CD14-positive monocyte (primary cell): ENCODE data around the gene FAM149B1. TPM values are rescaled to one million over a fixed set of nuclear protein-coding genes. Genes with fewer than 3 reads are reported as not detected.

Experiments used
- DNase-seq, 3 donors: peaks; one replicate each; pipeline ENCODE4 v3.0.0-alpha.2; 2011 to 2022
- H2AFZ ChIP-seq: 2 replicates; pipeline ENCODE4 v1.6.0; 2012; ENCODE audit warnings: mild to moderate bottlenecking, low read depth, low read length, inconsistent platforms; ENCODE audit not compliant: insufficient read depth, poor library complexity, severe bottlenecking
- H3K27ac ChIP-seq, 2 donors: 1 replicate in 1 of 2; 2 replicates in 1 of 2; pipeline ENCODE4 v1.5.1; 2012 to 2013; ENCODE audit warnings: low read length in 2 of 2, control low read depth in 1 of 2, inconsistent platforms in 1 of 2, low read depth in 1 of 2, mild to moderate bottlenecking in 1 of 2
- H3K27me3 ChIP-seq, 2 donors: one replicate each; pipeline versions ENCODE4 v1.6.0 to v1.6.1; 2011 to 2013; ENCODE audit warnings: low read length in 2 of 2; ENCODE audit not compliant: control insufficient read depth in 2 of 2, insufficient read depth in 2 of 2
- H3K36me3 ChIP-seq, 2 donors: replicated peaks in 1 of 2; 1 replicate in 1 of 2; 2 replicates in 1 of 2; pipeline versions ENCODE4 v1.5.1 to v1.6.1; 2012 to 2013; ENCODE audit warnings: low read length in 2 of 2, control low read depth in 1 of 2, inconsistent platforms in 1 of 2, mild to moderate bottlenecking in 1 of 2; ENCODE audit not compliant: insufficient read depth in 2 of 2, control insufficient read depth in 1 of 2
- H3K4me1 ChIP-seq, 2 donors: 1 replicate in 1 of 2; 2 replicates in 1 of 2; pipeline versions ENCODE4 v1.5.1 to v1.6.1; 2012 to 2013; ENCODE audit warnings: low read length in 2 of 2, control low read depth in 1 of 2, inconsistent platforms in 1 of 2, mild to moderate bottlenecking in 1 of 2, moderate library complexity in 1 of 2; ENCODE audit not compliant: insufficient read depth in 2 of 2, control insufficient read depth in 1 of 2
- H3K4me2 ChIP-seq: replicated peaks from 2 replicates; pipeline ENCODE3; 2012; ENCODE audit warnings: low read length, moderate library complexity, mild to moderate bottlenecking; ENCODE audit not compliant: poor library complexity, severe bottlenecking; ENCODE audit errors: extremely low read depth
- H3K4me3 ChIP-seq, 3 experiments: fragments of 200-600 bp in 1 of 3; sonication (generic) in 1 of 3; replicated peaks in 1 of 3; 1 replicate in 2 of 3; 2 replicates in 1 of 3; pipeline ENCODE4 v1.5.1; 2011 to 2013; ENCODE audit warnings: low read length in 3 of 3, mild to moderate bottlenecking in 3 of 3, control low read depth in 2 of 3, low read depth in 2 of 3, inconsistent platforms in 1 of 3, moderate library complexity in 1 of 3
- H3K79me2 ChIP-seq: 2 replicates; pipeline ENCODE4 v1.6.0; 2012; ENCODE audit warnings: mild to moderate bottlenecking, control low read depth, inconsistent platforms, low read length, moderate library complexity; ENCODE audit not compliant: insufficient read depth
- H3K9ac ChIP-seq: 2 replicates; pipeline ENCODE4 v1.6.0; 2017; ENCODE audit warnings: low read length, mild to moderate bottlenecking; ENCODE audit not compliant: insufficient read depth, poor library complexity, severe bottlenecking
- H3K9me3 ChIP-seq, 2 donors: replicated peaks in 1 of 2; 1 replicate in 1 of 2; 2 replicates in 1 of 2; pipeline versions ENCODE4 v1.5.1 to v1.6.1; 2012 to 2013; ENCODE audit warnings: low read length in 2 of 2, control low read depth in 1 of 2; ENCODE audit not compliant: control insufficient read depth in 1 of 2, insufficient read depth in 1 of 2
- H4K20me1 ChIP-seq: 2 replicates; pipeline ENCODE4 v1.6.0; 2012; ENCODE audit warnings: mild to moderate bottlenecking, low read length, control low read depth, moderate library complexity; ENCODE audit not compliant: insufficient read depth
- H3K27ac Mint-ChIP-seq, 7 donors: one replicate each; pipeline ENCODE4 v1.8.0; 2020; ENCODE audit warnings: mild to moderate bottlenecking in 7 of 7, mixed read lengths in 7 of 7, moderate library complexity in 6 of 7, inconsistent platforms in 2 of 7
- H3K27me3 Mint-ChIP-seq, 3 donors: one replicate each; pipeline ENCODE4 v1.8.0; 2021 to 2022; ENCODE audit warnings: low read depth in 3 of 3, mild to moderate bottlenecking in 3 of 3, mixed read lengths in 3 of 3, moderate library complexity in 3 of 3, inconsistent platforms in 1 of 3
- H3K36me3 Mint-ChIP-seq, 2 donors: one replicate each; pipeline ENCODE4 v1.8.0; 2020; ENCODE audit warnings: mixed read lengths in 2 of 2, inconsistent platforms in 1 of 2, mild to moderate bottlenecking in 1 of 2
- H3K4me1 Mint-ChIP-seq: one replicate; pipeline ENCODE4 v1.8.0; 2020; ENCODE audit warnings: mild to moderate bottlenecking, mixed read lengths
- H3K4me3 Mint-ChIP-seq, 2 donors: one replicate each; pipeline ENCODE4 v1.8.0; 2020; ENCODE audit warnings: mild to moderate bottlenecking in 2 of 2, mixed read lengths in 2 of 2, moderate library complexity in 1 of 2
- H3K9me3 Mint-ChIP-seq, 7 donors: one replicate each; pipeline ENCODE4 v1.8.0; 2020 to 2022; ENCODE audit warnings: mixed read lengths in 7 of 7, mild to moderate bottlenecking in 6 of 7, moderate library complexity in 6 of 7, inconsistent platforms in 2 of 7
- CTCF ChIP-seq: fragments of 200-600 bp; IDR thresholded peaks from one replicate; pipeline ENCODE4 v1.8.0; 2022; ENCODE audit warnings: antibody characterized with exemption, mild to moderate bottlenecking
- WGBS: methylation state at CpG from one replicate; pipeline ENCODE4 v1.1.5; 2013; ENCODE audit warnings: missing lambda C conversion rate; ENCODE audit not compliant: insufficient coverage; 5-methylcytosine and 5-hydroxymethylcytosine counted together
- intact Hi-C, 2 donors: fragments of 100-400 bp; cut with micrococcal nuclease; formaldehyde crosslinking; loops; one replicate each; pipeline versions ENCODE4 v1.15.0 to v1.15.1; 2023
- polyA plus RNA-seq, 3 donors: library from polyadenylated mRNA; depleted of rRNA in 1 of 3; unstranded in 2 of 3; stranded (reverse) in 1 of 3; fragments of 300-500 nt in 2 of 3; fragments of >200 nt in 1 of 3; fragmentation: Illumina TruSeq in 2 of 3; gene quantifications; 1 replicate in 2 of 3; 2 replicates in 1 of 3; pipeline ENCODE4 v1.2.3, GENCODE V29; 2012 to 2021

Gene FAM149B1
- polyA plus RNA-seq, 3 donors = 2.6 to 19.3 (median 2.6) TPM

- H3K9me3 Mint-ChIP-seq = no peaks in the 10 kb centered on the region
- no peak overlapping the region for H2AFZ ChIP-seq
- intact Hi-C loops = loop anchor here in 1 of 2 donors (10.0 kb wide), 1 partner anchor 45 kb away; the partner anchor contains the start of genes ECD and FAM149B1
- H3K27me3 Mint-ChIP-seq = peaks cover 0 to 4% (median 1%) of the 10 kb centered on the region in 3 donors
- no peaks in the 10 kb centered on the region for H3K79me2 ChIP-seq
- no peaks in the 10 kb centered on the region for H4K20me1 ChIP-seq
- TF ChIP-seq CTCF = no peak
- H3K4me3 ChIP-seq = no peak overlapping the region
- H3K36me3 Mint-ChIP-seq = peaks cover 31 to 43% of the 10 kb centered on the region in 2 donors
- H3K27ac Mint-ChIP-seq = no peak overlapping the region
- DNase-seq = no peak
- H3K27ac ChIP-seq = no peak overlapping the region
- no peak overlapping the region for H3K4me2 ChIP-seq
- no CpG with 5 or more reads among the region's 4 CpGs for WGBS
- H3K4me1 ChIP-seq = no peaks in the 10 kb centered on the region
- no peaks in the 10 kb centered on the region for H3K4me1 Mint-ChIP-seq
- H3K27me3 ChIP-seq = no peaks in the 10 kb centered on the region
- H3K36me3 ChIP-seq = peaks cover 19 to 61% of the 10 kb centered on the region in 2 donors
- H3K9me3 ChIP-seq = no peaks in the 10 kb centered on the region
- no peak overlapping the region for H3K9ac ChIP-seq
- H3K4me3 Mint-ChIP-seq = no peak overlapping the region
Observed at GRCh38 chr10:73119952-73120351, 48.0 kb upstream of the FAM149B1 start.

- no peaks in the 10 kb centered on the region for H3K9me3 ChIP-seq
- H3K4me1 Mint-ChIP-seq = no peaks in the 10 kb centered on the region
- H3K36me3 Mint-ChIP-seq = peaks cover 51 to 78% of the 10 kb centered on the region in 2 donors
Observed at GRCh38 chr10:73126343-73126742, 41.6 kb upstream of the FAM149B1 start.

More at GRCh38 chr10:73126343-73126742, 41.6 kb upstream of the FAM149B1 start:
- no peak for DNase-seq
- Histone ChIP-seq H3K4me1 (no peaks in the 10 kb centered on the region), H3K27me3 (no peaks in the 10 kb centered on the region), H3K4me3 (no peak overlapping the region), H4K20me1 (no peaks in the 10 kb centered on the region), H3K36me3 (peaks cover 55 to 82% of the 10 kb centered on the region in 2 donors), H3K79me2 (no peaks in the 10 kb centered on the region), H3K27ac (no peak overlapping the region), H2AFZ (no peak overlapping the region), H3K4me2 (no peak overlapping the region), H3K9ac (no peak overlapping the region)
- TF ChIP-seq CTCF = no peak
- Mint-ChIP-seq H3K27me3 (peaks cover 0 to 2% (median 0%) of the 10 kb centered on the region in 3 donors), H3K27ac (no peak overlapping the region), H3K9me3 (no peaks in the 10 kb centered on the region), H3K4me3 (no peak overlapping the region)
- intact Hi-C loops = no loop called here
- no CpG with 5 or more reads among the region's 2 CpGs for WGBS
